Endothelial cell of umbilical vein (primary cell): ENCODE data around the gene ULBP3. TPM values are rescaled to one million over a fixed set of nuclear protein-coding genes. Genes with fewer than 3 reads are reported as not detected.
A peak's percentile ranks its signal among the peaks of the same experiment; 100 is the strongest.
"Not testable (repeated sequence)": the region's sequence is repeated elsewhere in the genome, so short reads cannot be mapped to it uniquely, and the experiment has no call there.

ENCODE experiments used
- BruUV-seq: library from RNA; stranded (reverse); fragments of 400-500 nt; replicated peaks from 2 replicates; lab custom pipeline; 2021; lab: Mats Ljungman, UMichigan
- CTCF ChIA-PET: fragments of 300-600, 350-600 bp; sonication (Branson Sonifier 250); formaldehyde crosslinking; loops from one replicate; lab custom pipeline; 2021; ENCODE audit warnings: antibody characterized with exemption, inconsistent platforms; lab: Charles Lee
- POLR2A ChIA-PET: fragments of 300-600, 350-600 bp; sonication (Branson Sonifier 250); formaldehyde crosslinking; loops from one replicate; lab custom pipeline; 2021; ENCODE audit warnings: antibody characterized with exemption, inconsistent platforms; lab: Charles Lee
- DNase-seq: peaks from one replicate; pipeline ENCODE4 v3.0.0-alpha.2; 2011; ENCODE audit warnings: low read depth, low spot score
- FAIRE-seq: peaks from 2 replicates; lab custom pipeline; 2011; peaks lifted over from hg19 to GRCh38; lab: Jason Lieb, UNC
- H2AFZ ChIP-seq: 2 replicates; pipeline ENCODE4 v1.6.0; 2012; ENCODE audit warnings: low read depth, low read length, control low read depth, inconsistent platforms
- H3K27ac ChIP-seq: 2 replicates; pipeline ENCODE4 v1.5.1; 2011; ENCODE audit warnings: low read depth, mild to moderate bottlenecking, control low read depth, low read length, moderate library complexity; ENCODE audit not compliant: insufficient read depth
- H3K27me3 ChIP-seq, 2 experiments: 2 replicates each; pipeline versions ENCODE4 v1.6.0 to v1.6.1; 2011; ENCODE audit warnings: low read length in 2 of 2, mixed read lengths in 1 of 2; ENCODE audit not compliant: control insufficient read depth in 2 of 2, insufficient read depth in 2 of 2
- H3K36me3 ChIP-seq, 2 experiments: 2 replicates in 1 of 2; 3 replicates in 1 of 2; pipeline ENCODE4 v1.5.1; 2011; ENCODE audit warnings: low read length in 2 of 2, mild to moderate bottlenecking in 1 of 2, moderate library complexity in 1 of 2; ENCODE audit not compliant: control insufficient read depth in 2 of 2, insufficient read depth in 2 of 2; ENCODE audit errors: extremely low read depth in 1 of 2
- H3K4me1 ChIP-seq: 3 replicates; pipeline ENCODE4 v1.5.1; 2011; ENCODE audit warnings: mild to moderate bottlenecking, low read length; ENCODE audit not compliant: control insufficient read depth, insufficient read depth; ENCODE audit errors: extremely low read depth
- H3K4me2 ChIP-seq: 2 replicates; pipeline ENCODE4 v1.6.1; 2011; ENCODE audit warnings: low read length, control low read depth, mixed read lengths; ENCODE audit not compliant: insufficient read depth
- H3K4me3 ChIP-seq, 3 experiments: fragments of 200-600 bp in 1 of 3; sonication (generic), shearing (Covaris generic) in 1 of 3; replicated peaks in 1 of 3; 2 replicates each; pipeline ENCODE4 v1.5.1; 2011 to 2016; ENCODE audit warnings: control low read depth in 3 of 3, low read length in 3 of 3, mild to moderate bottlenecking in 2 of 3, inconsistent platforms in 1 of 3, low read depth in 1 of 3, moderate library complexity in 1 of 3; ENCODE audit not compliant: insufficient read depth in 1 of 3
- H3K79me2 ChIP-seq: 2 replicates; pipeline ENCODE4 v1.6.0; 2012; ENCODE audit warnings: low read length, inconsistent platforms; ENCODE audit not compliant: control insufficient read depth, insufficient read depth
- H3K9ac ChIP-seq: replicated peaks from 2 replicates; pipeline ENCODE3; 2011; ENCODE audit warnings: low read length, control low read depth; ENCODE audit not compliant: insufficient read depth; ENCODE audit errors: extremely low read depth
- H3K9me1 ChIP-seq: replicated peaks from 3 replicates; pipeline ENCODE4 v1.6.0; 2011; ENCODE audit warnings: mild to moderate bottlenecking, low read length; ENCODE audit not compliant: control insufficient read depth, insufficient read depth; ENCODE audit errors: extremely low read depth
- H3K9me3 ChIP-seq: replicated peaks from 2 replicates; pipeline ENCODE4 v1.5.1; 2012; ENCODE audit warnings: low read length, inconsistent platforms; ENCODE audit not compliant: control insufficient read depth, insufficient read depth
- H4K20me1 ChIP-seq: replicated peaks from 2 replicates; pipeline ENCODE3; 2011; ENCODE audit warnings: mild to moderate bottlenecking, low read length; ENCODE audit not compliant: control insufficient read depth, insufficient read depth; ENCODE audit errors: extremely low read depth
- EZH2 ChIP-seq: IDR thresholded peaks from 2 replicates; pipeline ENCODE4 v1.6.1; 2012; ENCODE audit warnings: borderline replicate concordance, low read depth, mild to moderate bottlenecking, moderate library complexity, low read length, inconsistent platforms; ENCODE audit not compliant: severe bottlenecking
- dilution Hi-C: fragments of 300-500 bp; cut with MboI; formaldehyde crosslinking; loops from one replicate; pipeline ENCODE4 v1.15.0; 2019; ENCODE audit warnings: low sequenced_read_pairs; ENCODE audit not compliant: extremely low pct_ligation_motif_present
- intact Hi-C: fragments of 100-400 bp; cut with micrococcal nuclease; formaldehyde crosslinking; loops from one replicate; pipeline ENCODE4 v1.10.0; 2022
- polyA plus RNA-seq, 4 experiments: library from polyadenylated mRNA; depleted of rRNA in 3 of 4; stranded (reverse) in 3 of 4; unstranded in 1 of 4; fragments of >200 nt; gene quantifications; 2 replicates each; pipeline versions ENCODE4 v1.2.1 to v1.2.3, GENCODE V29; 2011 to 2012; ENCODE audit warnings: missing spikeins in 1 of 4
- total RNA-seq: library from RNA; stranded (reverse); gene quantifications from 2 replicates; pipeline ENCODE4 v1.2.3, GENCODE V29; 2021

Gene ULBP3
- total and polyA plus RNA-seq, 2 donors (not counting 3 experiments of a cell fraction or from before 2014, with no cell fraction given) = 7.1 to 12.8 TPM

- H3K36me3 ChIP-seq, H3K9me1 ChIP-seq, H2AFZ ChIP-seq, BruUV-seq, H4K20me1 ChIP-seq, DNase-seq, H3K9ac ChIP-seq, POLR2A ChIA-PET, H3K4me2 ChIP-seq, H3K79me2 ChIP-seq, dilution Hi-C loops, FAIRE-seq, H3K27ac ChIP-seq, H3K4me1 ChIP-seq, H3K9me3 ChIP-seq, H3K4me3 ChIP-seq: not testable (repeated sequence)
- TF ChIP-seq EZH2 = peak; percentile 71
- CTCF ChIA-PET = interaction anchor here (2.1 kb wide), 1 partner anchor 8 kb away, joined by 20 read pairs; no protein-coding TSS in a partner anchor
- H3K27me3 ChIP-seq = peaks cover 36 to 60% of the 10 kb centered on the region in 2 experiments
- intact Hi-C loops = loop anchor here (5.0 kb wide), 2 partner anchors 183 to 293 kb away; no protein-coding TSS in a partner anchor
These were observed 53.5 kb downstream of the ULBP3 start for GRCh38 chr6:150015281-150016001.

GRCh38 chr6:150014623-150015280 is 54.2 kb downstream of the ULBP3 start:
- H3K36me3 ChIP-seq, DNase-seq, BruUV-seq, H3K4me1 ChIP-seq, H3K4me3 ChIP-seq, dilution Hi-C loops, H3K27ac ChIP-seq, H2AFZ ChIP-seq, FAIRE-seq, H3K79me2 ChIP-seq, H3K9ac ChIP-seq, H4K20me1 ChIP-seq, H3K9me1 ChIP-seq, H3K4me2 ChIP-seq, H3K9me3 ChIP-seq, CTCF ChIA-PET, POLR2A ChIA-PET: not testable (repeated sequence)
- H3K27me3 ChIP-seq = peaks cover 42 to 66% of the 10 kb centered on the region in 2 experiments
- intact Hi-C loops = loop anchor here (5.0 kb wide), 2 partner anchors 182 to 292 kb away; no protein-coding TSS in a partner anchor

- H3K4me1 ChIP-seq, H3K79me2 ChIP-seq, DNase-seq, intact Hi-C loops, BruUV-seq, H3K4me3 ChIP-seq, dilution Hi-C loops, CTCF ChIA-PET, H4K20me1 ChIP-seq, H3K9ac ChIP-seq, H3K9me1 ChIP-seq, H2AFZ ChIP-seq, H3K36me3 ChIP-seq, H3K27ac ChIP-seq, H3K9me3 ChIP-seq, POLR2A ChIA-PET, FAIRE-seq, H3K4me2 ChIP-seq: not testable (repeated sequence)
- H3K27me3 ChIP-seq = peaks cover 40 to 69% of the 10 kb centered on the region in 2 experiments
These were observed 54.9 kb downstream of the ULBP3 start for GRCh38 chr6:150013785-150014622.
